Ovary (tissue), 3 donors: ENCODE results near the gene SLC16A5.

Experiments
- EP300 ChIP-seq: sonication (generic); formaldehyde crosslinking; IDR thresholded peaks from one replicate; pipeline ENCODE4 v1.6.1; 2017; ENCODE audit warnings: antibody characterized with exemption
- POLR2A ChIP-seq: fragments of 450-650 bp; IDR thresholded peaks from one replicate; pipeline ENCODE4 v1.6.1; 2017; ENCODE audit warnings: antibody characterized with exemption, mild to moderate bottlenecking, moderate library complexity
- TF ChIP-seq, protein P1 (sequence below), 3 donors: fragments of 450-650 bp in 2 of 3; fragments of 200-600 bp in 1 of 3; IDR thresholded peaks; one replicate each; pipeline versions ENCODE4 v1.5.1 to v1.8.0; 2016 to 2022; ENCODE audit warnings: antibody characterized with exemption in 3 of 3, mild to moderate bottlenecking in 1 of 3
- donor health status: DM: no; HTN: no; CAD: no.

DNA sequence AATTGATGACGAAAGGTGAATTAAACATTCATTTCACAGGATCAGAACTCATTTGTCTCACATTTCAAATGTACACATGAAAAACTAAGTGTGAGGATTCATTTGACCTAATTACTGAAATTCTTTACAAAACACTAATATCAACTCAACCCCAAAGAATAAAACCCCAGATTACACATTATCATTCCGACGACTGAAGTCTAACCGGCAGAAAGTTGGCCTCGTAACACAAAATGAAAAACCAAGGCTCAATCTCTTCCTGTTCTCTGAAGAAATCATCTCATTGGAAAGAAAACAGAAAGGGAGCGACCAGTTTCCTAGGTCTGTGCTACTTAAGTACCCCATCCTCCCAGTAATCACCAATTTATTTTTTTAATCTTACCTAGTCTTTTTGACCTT is 64.8 kb downstream of the SLC16A5 start:
- TF ChIP-seq POLR2A (no peak), EP300 (no peak)
- TF ChIP-seq, protein P1, sequence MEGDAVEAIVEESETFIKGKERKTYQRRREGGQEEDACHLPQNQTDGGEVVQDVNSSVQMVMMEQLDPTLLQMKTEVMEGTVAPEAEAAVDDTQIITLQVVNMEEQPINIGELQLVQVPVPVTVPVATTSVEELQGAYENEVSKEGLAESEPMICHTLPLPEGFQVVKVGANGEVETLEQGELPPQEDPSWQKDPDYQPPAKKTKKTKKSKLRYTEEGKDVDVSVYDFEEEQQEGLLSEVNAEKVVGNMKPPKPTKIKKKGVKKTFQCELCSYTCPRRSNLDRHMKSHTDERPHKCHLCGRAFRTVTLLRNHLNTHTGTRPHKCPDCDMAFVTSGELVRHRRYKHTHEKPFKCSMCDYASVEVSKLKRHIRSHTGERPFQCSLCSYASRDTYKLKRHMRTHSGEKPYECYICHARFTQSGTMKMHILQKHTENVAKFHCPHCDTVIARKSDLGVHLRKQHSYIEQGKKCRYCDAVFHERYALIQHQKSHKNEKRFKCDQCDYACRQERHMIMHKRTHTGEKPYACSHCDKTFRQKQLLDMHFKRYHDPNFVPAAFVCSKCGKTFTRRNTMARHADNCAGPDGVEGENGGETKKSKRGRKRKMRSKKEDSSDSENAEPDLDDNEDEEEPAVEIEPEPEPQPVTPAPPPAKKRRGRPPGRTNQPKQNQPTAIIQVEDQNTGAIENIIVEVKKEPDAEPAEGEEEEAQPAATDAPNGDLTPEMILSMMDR (IDR thresholded peaks at IDR 0.05) = no peak
